Vagina (tissue), 2 donors: ENCODE data around the gene ASB13. TPM values are rescaled to one million over a fixed set of nuclear protein-coding genes. Genes with fewer than 3 reads are reported as not detected.

ENCODE experiments used
- DNase-seq, 2 donors: peaks; one replicate each; pipeline ENCODE4 v3.0.0-alpha.2; 2017; ENCODE audit errors: extremely low spot score in 2 of 2
- H3K27ac ChIP-seq: fragments of 200-600 bp; sonication (generic); one replicate; pipeline ENCODE4 v1.5.1; 2019
- H3K27me3 ChIP-seq: fragments of 200-600 bp; sonication (generic); one replicate; pipeline ENCODE4 v1.5.1; 2019
- H3K36me3 ChIP-seq, 2 donors: fragments of 200-600 bp; sonication (generic); one replicate each; pipeline ENCODE4 v1.5.1; 2017 to 2019
- H3K4me1 ChIP-seq: fragments of 200-600 bp; sonication (generic); one replicate; pipeline ENCODE4 v1.5.1; 2019
- H3K4me3 ChIP-seq, 2 donors: fragments of 200-600 bp; sonication (generic); 1 replicate in 1 of 2; 2 replicates in 1 of 2; pipeline ENCODE4 v1.5.1; 2016 to 2019
- H3K9me3 ChIP-seq: fragments of 200-600 bp; sonication (generic); one replicate; pipeline ENCODE4 v1.5.1; 2019
- POLR2A ChIP-seq, 2 donors: fragments of 450-650 bp; IDR thresholded peaks; one replicate each; pipeline ENCODE4 v1.6.1; 2017; ENCODE audit warnings: antibody characterized with exemption in 2 of 2, mild to moderate bottlenecking in 2 of 2, moderate library complexity in 2 of 2
- POLR2AphosphoS5 ChIP-seq, 2 donors: sonication (generic); formaldehyde crosslinking; IDR thresholded peaks; one replicate each; pipeline ENCODE4 v1.9.0; 2017; ENCODE audit warnings: antibody characterized with exemption in 2 of 2, mild to moderate bottlenecking in 2 of 2, low read depth in 1 of 2; ENCODE audit not compliant: insufficient read depth in 1 of 2
- intact Hi-C: fragments of 100-400 bp; cut with DNase I; formaldehyde crosslinking; loops from one replicate; pipeline ENCODE4 v1.15.1; 2023
- total RNA-seq: library from RNA; depleted of rRNA; stranded (reverse); fragments of >200 nt; gene quantifications from one replicate; pipeline ENCODE4 v1.2.3, GENCODE V29; 2016
- TF ChIP-seq, protein P1 (sequence below), 3 experiments: fragments of 450-650 bp in 2 of 3; fragments of 200-600 bp in 1 of 3; sonication (generic) in 1 of 3; IDR thresholded peaks; one replicate each; pipeline ENCODE4 v1.5.1; 2017 to 2019; ENCODE audit warnings: antibody characterized with exemption in 3 of 3, mild to moderate bottlenecking in 2 of 3, moderate library complexity in 2 of 3

The ASB13 gene
- total RNA-seq, 1 donor from 2014 or later: 17.4 TPM

DNA sequence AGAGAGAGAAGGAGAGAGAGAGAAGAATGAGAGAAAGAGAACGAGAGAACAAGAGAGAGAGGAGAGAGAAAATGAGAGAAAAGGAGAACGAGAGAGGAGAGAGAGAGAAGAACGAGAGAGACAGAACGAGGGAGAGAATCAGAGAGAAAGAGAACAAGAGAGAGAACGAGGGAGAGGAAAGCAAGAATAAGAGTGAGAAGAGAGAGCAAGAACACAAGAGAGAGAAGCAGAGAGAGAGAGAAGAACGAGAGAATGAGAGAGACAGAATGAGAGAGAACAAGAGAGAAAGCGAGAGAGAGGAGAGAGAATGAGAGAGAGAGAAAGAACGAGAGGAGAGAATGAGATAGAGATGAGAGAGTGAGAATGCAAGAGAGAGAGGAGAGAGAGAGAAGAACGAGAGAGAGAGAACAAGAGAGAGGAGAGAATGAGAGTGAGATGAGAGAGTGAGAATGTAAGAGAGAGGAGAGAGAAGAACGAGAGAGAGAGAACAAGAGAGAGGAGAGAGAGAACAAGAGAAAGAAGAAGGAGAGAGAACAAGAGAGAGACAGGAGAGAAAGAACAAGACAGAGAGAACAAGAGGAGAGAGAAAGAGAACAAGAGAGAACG is 68.2 kb downstream of the ASB13 start:
- DNase-seq: no peak
- intact Hi-C loops: no loop called here
- Histone ChIP-seq H3K27ac (no peak overlapping the region), H3K27me3 (no peaks in the 10 kb centered on the region), H3K36me3 (no peaks in the 10 kb centered on the region), H3K4me3 (no peak overlapping the region), H3K4me1 (peaks cover 36% of the 10 kb centered on the region), H3K9me3 (no peaks in the 10 kb centered on the region)
- TF ChIP-seq, protein P1, sequence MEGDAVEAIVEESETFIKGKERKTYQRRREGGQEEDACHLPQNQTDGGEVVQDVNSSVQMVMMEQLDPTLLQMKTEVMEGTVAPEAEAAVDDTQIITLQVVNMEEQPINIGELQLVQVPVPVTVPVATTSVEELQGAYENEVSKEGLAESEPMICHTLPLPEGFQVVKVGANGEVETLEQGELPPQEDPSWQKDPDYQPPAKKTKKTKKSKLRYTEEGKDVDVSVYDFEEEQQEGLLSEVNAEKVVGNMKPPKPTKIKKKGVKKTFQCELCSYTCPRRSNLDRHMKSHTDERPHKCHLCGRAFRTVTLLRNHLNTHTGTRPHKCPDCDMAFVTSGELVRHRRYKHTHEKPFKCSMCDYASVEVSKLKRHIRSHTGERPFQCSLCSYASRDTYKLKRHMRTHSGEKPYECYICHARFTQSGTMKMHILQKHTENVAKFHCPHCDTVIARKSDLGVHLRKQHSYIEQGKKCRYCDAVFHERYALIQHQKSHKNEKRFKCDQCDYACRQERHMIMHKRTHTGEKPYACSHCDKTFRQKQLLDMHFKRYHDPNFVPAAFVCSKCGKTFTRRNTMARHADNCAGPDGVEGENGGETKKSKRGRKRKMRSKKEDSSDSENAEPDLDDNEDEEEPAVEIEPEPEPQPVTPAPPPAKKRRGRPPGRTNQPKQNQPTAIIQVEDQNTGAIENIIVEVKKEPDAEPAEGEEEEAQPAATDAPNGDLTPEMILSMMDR (IDR thresholded peaks at IDR 0.05): no peak
- TF ChIP-seq POLR2AphosphoS5 (IDR thresholded peaks at IDR 0.05; ENCODE audit: insufficient read depth in 1 of 2, low read depth in 1 of 2) (no peak), POLR2A (IDR thresholded peaks at IDR 0.05) (no peak)

DNA sequence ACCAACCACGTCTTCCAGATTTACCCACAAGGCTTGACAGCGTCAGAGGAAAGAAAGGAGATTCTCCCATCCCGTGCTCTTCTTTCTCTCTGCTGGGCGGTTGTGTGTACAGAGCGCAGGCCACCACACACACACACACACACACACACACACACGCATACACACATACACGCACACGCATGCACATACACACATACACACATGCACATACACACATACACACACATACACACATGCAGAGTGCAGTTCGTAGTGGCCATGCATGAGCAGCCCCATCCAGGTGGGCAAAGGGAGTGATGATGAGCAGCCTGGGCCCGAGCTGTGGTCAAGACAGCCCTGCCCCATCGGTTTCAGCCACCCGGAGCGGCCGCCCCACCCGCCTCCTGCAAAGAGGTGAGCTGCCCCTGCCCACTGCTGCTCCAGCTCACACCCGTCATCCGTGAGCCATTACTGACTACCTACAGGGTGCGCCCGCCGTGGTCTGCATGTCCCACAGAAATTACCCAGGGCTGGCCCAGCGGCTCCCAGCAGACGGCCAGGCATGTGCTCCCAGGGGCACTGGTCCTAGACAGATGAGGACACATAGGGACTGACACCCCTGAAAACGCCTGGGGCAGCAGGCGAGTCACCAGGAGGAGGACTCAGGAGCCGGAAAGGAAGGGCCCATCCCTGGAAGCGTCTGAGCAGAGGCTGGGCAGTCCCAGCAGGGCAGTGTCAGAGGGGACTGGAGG is 69.6 kb downstream of the ASB13 start:
- Histone ChIP-seq H3K4me1 (peaks cover 36% of the 10 kb centered on the region), H3K36me3 (no peaks in the 10 kb centered on the region), H3K4me3 (no peak overlapping the region), H3K27ac (no peak overlapping the region), H3K9me3 (no peaks in the 10 kb centered on the region), H3K27me3 (no peaks in the 10 kb centered on the region)
- intact Hi-C loops: no loop called here
- no peak for DNase-seq
- TF ChIP-seq, protein P1 (IDR thresholded peaks at IDR 0.05): no peak
- TF ChIP-seq POLR2AphosphoS5 (IDR thresholded peaks at IDR 0.05; ENCODE audit: insufficient read depth in 1 of 2, low read depth in 1 of 2) (no peak), POLR2A (IDR thresholded peaks at IDR 0.05) (no peak)

DNA sequence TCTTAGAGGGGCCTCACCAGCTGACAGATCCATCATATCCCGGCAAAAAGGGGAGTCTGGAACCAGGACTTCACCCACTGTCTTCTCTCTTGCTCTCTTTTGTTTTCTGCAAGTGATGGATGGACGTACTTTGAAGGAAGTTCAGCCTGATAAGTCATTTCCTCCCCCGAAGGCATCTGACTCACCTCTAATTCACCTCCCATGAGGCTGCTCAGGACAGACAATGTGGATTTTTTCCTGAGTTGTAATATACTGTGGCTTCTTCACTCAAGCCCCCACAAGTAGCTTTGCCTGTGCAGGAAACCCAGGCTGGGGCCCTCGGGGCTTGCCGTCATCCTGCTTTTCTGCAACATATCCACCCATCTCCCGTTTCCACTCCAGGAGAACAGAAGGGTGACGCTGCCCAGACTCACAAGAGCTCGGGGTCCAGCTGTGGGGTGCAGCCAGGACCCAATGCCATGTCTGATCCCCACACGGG is 70.4 kb downstream of the ASB13 start:
- H3K27me3 ChIP-seq: no peaks in the 10 kb centered on the region
- H3K27ac ChIP-seq: no peak overlapping the region

DNA sequence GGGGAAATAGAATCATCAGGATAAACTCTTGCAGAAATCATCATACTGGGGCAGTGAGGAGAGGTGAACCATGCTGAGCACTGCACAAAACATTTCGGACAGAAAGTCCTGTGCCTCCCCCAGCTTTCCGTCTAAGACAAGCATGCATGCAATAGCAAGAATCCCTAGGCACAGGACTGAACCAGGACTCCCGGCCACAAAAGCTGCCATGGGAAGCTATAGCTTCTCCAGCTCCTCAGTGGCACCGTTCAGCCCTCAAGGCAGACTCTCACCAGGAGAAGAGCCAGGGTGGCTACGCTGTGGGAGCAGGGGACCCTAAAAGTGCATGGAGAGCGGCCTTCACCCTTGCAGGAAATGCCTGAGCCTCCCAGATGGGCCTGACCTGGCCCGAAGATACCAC is 70.8 kb downstream of the ASB13 start:
- intact Hi-C loops: no loop called here
- Histone ChIP-seq H3K36me3 (no peaks in the 10 kb centered on the region), H3K27ac (no peak overlapping the region), H3K4me1 (peaks cover 36% of the 10 kb centered on the region), H3K4me3 (no peak overlapping the region), H3K27me3 (no peaks in the 10 kb centered on the region), H3K9me3 (no peaks in the 10 kb centered on the region)
- TF ChIP-seq, protein P1 (IDR thresholded peaks at IDR 0.05): no peak
- TF ChIP-seq POLR2AphosphoS5 (IDR thresholded peaks at IDR 0.05; ENCODE audit: insufficient read depth in 1 of 2, low read depth in 1 of 2) (no peak), POLR2A (IDR thresholded peaks at IDR 0.05) (no peak)
- no peak for DNase-seq

More for the DNA sequence above, 70.4 kb downstream of the ASB13 start:
- no peak for DNase-seq
- Histone ChIP-seq H3K9me3 (no peaks in the 10 kb centered on the region), H3K36me3 (no peaks in the 10 kb centered on the region), H3K4me3 (no peak overlapping the region), H3K4me1 (peaks cover 36% of the 10 kb centered on the region)
- TF ChIP-seq POLR2AphosphoS5 (IDR thresholded peaks at IDR 0.05; ENCODE audit: insufficient read depth in 1 of 2, low read depth in 1 of 2) (peak in 1 of 2 donors; percentile 35), POLR2A (IDR thresholded peaks at IDR 0.05) (no peak)
- intact Hi-C loops: no loop called here

DNA sequence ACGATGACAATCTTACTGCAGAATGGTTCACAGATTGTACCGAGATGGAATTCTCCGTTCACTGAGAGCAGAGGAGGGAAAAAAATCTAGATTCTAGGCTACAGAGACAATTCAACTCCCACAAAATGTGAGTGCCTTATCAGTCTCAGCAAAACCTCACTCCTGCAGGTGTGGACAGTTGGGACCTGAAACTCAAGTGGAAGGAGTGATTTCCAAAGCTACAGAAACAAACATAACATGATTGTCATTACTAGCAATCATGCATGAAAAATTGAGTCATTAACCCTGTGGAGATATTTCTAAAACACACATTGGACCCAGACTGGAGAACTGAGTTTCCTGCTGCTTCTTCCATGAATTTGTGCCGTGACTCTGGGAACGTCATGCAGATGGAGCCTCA is 71.3 kb downstream of the ASB13 start:
- Histone ChIP-seq H3K4me3 (no peak overlapping the region), H3K9me3 (no peaks in the 10 kb centered on the region), H3K27me3 (no peaks in the 10 kb centered on the region), H3K4me1 (peaks cover 36% of the 10 kb centered on the region), H3K27ac (no peak overlapping the region), H3K36me3 (no peaks in the 10 kb centered on the region)
- intact Hi-C loops: no loop called here
- DNase-seq: no peak
- TF ChIP-seq, protein P1 (IDR thresholded peaks at IDR 0.05): no peak
- TF ChIP-seq POLR2AphosphoS5 (IDR thresholded peaks at IDR 0.05; ENCODE audit: insufficient read depth in 1 of 2, low read depth in 1 of 2): no peak
- no peak for TF ChIP-seq POLR2A (IDR thresholded peaks at IDR 0.05)
